ENCODE data around the gene KDM1B. TPM values are rescaled to one million over a fixed set of nuclear protein-coding genes. Genes with fewer than 3 reads are reported as not detected.
"Not testable (repeated sequence)": the region's sequence is repeated elsewhere in the genome, so short reads cannot be mapped to it uniquely, and the experiment has no call there.

Gene KDM1B
- total RNA-seq, 1 experiment from 2014 or later = 9.5 TPM

GRCh38 chr6:18233770-18234169 lies 78.5 kb downstream of the KDM1B start:
- not testable (repeated sequence) for H3K4me1 ChIP-seq; H3K36me3 ChIP-seq (ENCODE audit: control insufficient read depth, insufficient read depth, low read length)

GRCh38 chr6:18234564-18234963 lies 79.3 kb downstream of the KDM1B start:
- POLR2A ChIA-PET = no interaction called here
- Mint-ChIP-seq H3K27ac (ENCODE audit: unreplicated experiment) (no peak overlapping the region), H3K4me3 (ENCODE audit: unreplicated experiment) (no peak overlapping the region), H3K27me3 (ENCODE audit: insufficient read depth, unreplicated experiment) (no peaks in the 10 kb centered on the region), H3K4me1 (ENCODE audit: low read depth, unreplicated experiment) (no peaks in the 10 kb centered on the region), H3K36me3 (ENCODE audit: insufficient read depth, unreplicated experiment) (peaks cover 94% of the 10 kb centered on the region), H3K9me3 (ENCODE audit: unreplicated experiment) (peaks cover 19% of the 10 kb centered on the region)
- H3K36me3 ChIP-seq (ENCODE audit: control insufficient read depth, insufficient read depth, low read length) = 0 out of 2 replicates have a peak, but pooled peaks cover 1% of the 10 kb centered on the region
- CTCF ChIA-PET = no interaction called here
- TF ChIP-seq CTCF (IDR thresholded peaks at IDR 0.05; ENCODE audit: insufficient read depth in 1 of 2, low read depth in 1 of 2, low read length in 1 of 2, severe bottlenecking in 1 of 2, unreplicated experiment in 1 of 2) = no peak
- intact Hi-C loops (cut with micrococcal nuclease; ENCODE audit: unreplicated experiment) = no loop called here
- H3K4me1 ChIP-seq = no peaks in the 10 kb centered on the region
- no peak overlapping the region for H3K4me3 ChIP-seq (ENCODE audit: low read depth, low read length)
- no TSS peak for BruUV-seq (replicated peaks)
- no peaks in the 10 kb centered on the region for H3K27me3 ChIP-seq (replicated peaks; ENCODE audit: control insufficient read depth, insufficient read depth, low read length)
- no peak for DNase-seq
- no peaks in the 10 kb centered on the region for H3K9me3 ChIP-seq

More at GRCh38 chr6:18233770-18234169, 78.5 kb downstream of the KDM1B start:
- H3K4me3 Mint-ChIP-seq (ENCODE audit: unreplicated experiment); POLR2A ChIA-PET; CTCF ChIA-PET; H3K4me1 Mint-ChIP-seq (ENCODE audit: low read depth, unreplicated experiment); intact Hi-C loops (cut with micrococcal nuclease; ENCODE audit: unreplicated experiment); H3K27me3 ChIP-seq (replicated peaks; ENCODE audit: control insufficient read depth, insufficient read depth, low read length); H3K9me3 ChIP-seq; DNase-seq; H3K27ac Mint-ChIP-seq (ENCODE audit: unreplicated experiment); BruUV-seq (replicated peaks); H3K27me3 Mint-ChIP-seq (ENCODE audit: insufficient read depth, unreplicated experiment); H3K4me3 ChIP-seq (ENCODE audit: low read depth, low read length): not testable (repeated sequence)
- H3K36me3 Mint-ChIP-seq (ENCODE audit: insufficient read depth, unreplicated experiment) = peaks cover 94% of the 10 kb centered on the region
- H3K9me3 Mint-ChIP-seq (ENCODE audit: unreplicated experiment) = peaks cover 19% of the 10 kb centered on the region

GRCh38 chr6:18235524-18235923 lies 80.3 kb downstream of the KDM1B start:
- Mint-ChIP-seq H3K9me3 (ENCODE audit: unreplicated experiment) (peaks cover 19% of the 10 kb centered on the region), H3K36me3 (ENCODE audit: insufficient read depth, unreplicated experiment) (peaks cover 92% of the 10 kb centered on the region), H3K27ac (ENCODE audit: unreplicated experiment) (no peak overlapping the region), H3K4me1 (ENCODE audit: low read depth, unreplicated experiment) (no peaks in the 10 kb centered on the region), H3K4me3 (ENCODE audit: unreplicated experiment) (no peak overlapping the region), H3K27me3 (ENCODE audit: insufficient read depth, unreplicated experiment) (no peaks in the 10 kb centered on the region)
- ChIA-PET POLR2A (no interaction called here), CTCF (no interaction called here)
- no TSS peak for BruUV-seq (replicated peaks)
- Histone ChIP-seq H3K4me3 (ENCODE audit: low read depth, low read length) (no peak overlapping the region), H3K9me3 (no peaks in the 10 kb centered on the region), H3K4me1 (no peaks in the 10 kb centered on the region), H3K27me3 (replicated peaks; ENCODE audit: control insufficient read depth, insufficient read depth, low read length) (no peaks in the 10 kb centered on the region), H3K36me3 (ENCODE audit: control insufficient read depth, insufficient read depth, low read length) (0 out of 2 replicates have a peak, but pooled peaks cover 1% of the 10 kb centered on the region)
- intact Hi-C loops (cut with micrococcal nuclease; ENCODE audit: unreplicated experiment) = no loop called here
- TF ChIP-seq CTCF (IDR thresholded peaks at IDR 0.05; ENCODE audit: insufficient read depth in 1 of 2, low read depth in 1 of 2, low read length in 1 of 2, severe bottlenecking in 1 of 2, unreplicated experiment in 1 of 2) = no peak
- no peak for DNase-seq

GRCh38 chr6:18237167-18237566 lies 81.9 kb downstream of the KDM1B start:
- BruUV-seq (replicated peaks) = no TSS peak
- H3K36me3 ChIP-seq (ENCODE audit: control insufficient read depth, insufficient read depth, low read length) = 0 out of 2 replicates have a peak, but pooled peaks cover 1% of the 10 kb centered on the region
- ChIA-PET CTCF (no interaction called here), POLR2A (no interaction called here)
- no peaks in the 10 kb centered on the region for H3K4me1 ChIP-seq
- DNase-seq = no peak
- intact Hi-C loops (cut with micrococcal nuclease; ENCODE audit: unreplicated experiment) = no loop called here
- no peaks in the 10 kb centered on the region for H3K27me3 ChIP-seq (replicated peaks; ENCODE audit: control insufficient read depth, insufficient read depth, low read length)
- Mint-ChIP-seq H3K9me3 (ENCODE audit: unreplicated experiment) (peaks cover 19% of the 10 kb centered on the region), H3K4me3 (ENCODE audit: unreplicated experiment) (no peak overlapping the region), H3K27me3 (ENCODE audit: insufficient read depth, unreplicated experiment) (no peaks in the 10 kb centered on the region), H3K27ac (ENCODE audit: unreplicated experiment) (no peak overlapping the region), H3K4me1 (ENCODE audit: low read depth, unreplicated experiment) (no peaks in the 10 kb centered on the region), H3K36me3 (ENCODE audit: insufficient read depth, unreplicated experiment) (peaks cover 89% of the 10 kb centered on the region)
- H3K4me3 ChIP-seq (ENCODE audit: low read depth, low read length) = no peak overlapping the region
- no peaks in the 10 kb centered on the region for H3K9me3 ChIP-seq
- no peak for TF ChIP-seq CTCF (IDR thresholded peaks at IDR 0.05; ENCODE audit: insufficient read depth in 1 of 2, low read depth in 1 of 2, low read length in 1 of 2, severe bottlenecking in 1 of 2, unreplicated experiment in 1 of 2)

All from Caco-2 (cell line).